Keratinocyte (primary cell): ENCODE data around the gene ZNF492.

ENCODE experiments used
- EZH2 ChIP-seq: IDR thresholded peaks from one replicate; pipeline ENCODE4 v1.6.1; 2012; ENCODE audit warnings: inconsistent platforms, mild to moderate bottlenecking, low read length, moderate library complexity
- TF ChIP-seq, protein P1 (sequence below), 3 experiments: IDR thresholded peaks in 1 of 3; conservative IDR thresholded peaks in 1 of 3; optimal IDR thresholded peaks in 1 of 3; 2 replicates in 2 of 3; 3 replicates in 1 of 3; pipeline versions ENCODE3 to v1.5.1; 2011; ENCODE audit warnings: low read length in 3 of 3, mild to moderate bottlenecking in 3 of 3, moderate library complexity in 2 of 3, control low read depth in 1 of 3, inconsistent platforms in 1 of 3; ENCODE audit not compliant: insufficient read depth in 2 of 3; ENCODE audit errors: extremely low read depth in 1 of 3

DNA sequence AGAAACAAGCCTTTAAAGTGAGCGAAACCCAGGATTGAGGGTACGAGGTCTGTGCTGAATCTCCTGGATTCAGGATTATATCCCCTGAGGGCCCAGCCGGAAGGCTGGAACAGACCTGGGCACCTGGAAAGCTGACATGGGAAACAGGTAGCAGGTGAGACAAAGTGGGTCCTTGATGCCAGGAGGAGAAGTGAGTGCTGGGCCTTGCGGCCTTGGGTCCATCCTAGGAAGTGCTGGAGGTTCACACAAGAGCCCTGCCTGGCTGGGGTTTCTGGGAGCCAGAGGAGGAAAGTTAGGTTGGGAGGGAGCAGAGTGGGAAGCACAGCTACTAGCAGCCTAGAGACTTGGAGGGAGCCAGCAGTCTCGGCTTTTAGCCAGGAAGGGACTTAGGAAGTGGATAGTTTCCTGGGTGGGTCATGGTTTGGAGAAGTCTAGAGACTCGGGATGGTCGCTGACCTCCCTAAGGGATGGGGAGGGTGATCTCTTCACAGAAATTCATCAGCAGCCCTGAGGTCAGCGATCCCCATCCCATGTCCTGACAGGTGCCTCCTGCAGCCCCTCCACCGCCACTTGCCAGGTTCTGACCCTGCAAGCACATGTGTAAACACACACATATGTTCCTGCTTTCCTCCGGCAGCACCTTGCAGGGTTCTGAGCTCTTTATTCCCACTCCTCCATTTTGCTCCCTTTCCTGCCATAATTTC, 29.4 kb upstream of the ZNF492 start:
- TF ChIP-seq EZH2: no peak
- TF ChIP-seq, protein P1, sequence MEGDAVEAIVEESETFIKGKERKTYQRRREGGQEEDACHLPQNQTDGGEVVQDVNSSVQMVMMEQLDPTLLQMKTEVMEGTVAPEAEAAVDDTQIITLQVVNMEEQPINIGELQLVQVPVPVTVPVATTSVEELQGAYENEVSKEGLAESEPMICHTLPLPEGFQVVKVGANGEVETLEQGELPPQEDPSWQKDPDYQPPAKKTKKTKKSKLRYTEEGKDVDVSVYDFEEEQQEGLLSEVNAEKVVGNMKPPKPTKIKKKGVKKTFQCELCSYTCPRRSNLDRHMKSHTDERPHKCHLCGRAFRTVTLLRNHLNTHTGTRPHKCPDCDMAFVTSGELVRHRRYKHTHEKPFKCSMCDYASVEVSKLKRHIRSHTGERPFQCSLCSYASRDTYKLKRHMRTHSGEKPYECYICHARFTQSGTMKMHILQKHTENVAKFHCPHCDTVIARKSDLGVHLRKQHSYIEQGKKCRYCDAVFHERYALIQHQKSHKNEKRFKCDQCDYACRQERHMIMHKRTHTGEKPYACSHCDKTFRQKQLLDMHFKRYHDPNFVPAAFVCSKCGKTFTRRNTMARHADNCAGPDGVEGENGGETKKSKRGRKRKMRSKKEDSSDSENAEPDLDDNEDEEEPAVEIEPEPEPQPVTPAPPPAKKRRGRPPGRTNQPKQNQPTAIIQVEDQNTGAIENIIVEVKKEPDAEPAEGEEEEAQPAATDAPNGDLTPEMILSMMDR (optimal IDR thresholded peaks at IDR 0.05 in 1 of 3, IDR thresholded peaks at IDR 0.05 in 1 of 3, conservative IDR thresholded peaks at IDR 0.05 in 1 of 3; ENCODE audit: extremely low read depth in 1 of 3, insufficient read depth in 2 of 3, low read length in 3 of 3): no peak
